ENCODE measurements around the gene MARCHF6.

DNA sequence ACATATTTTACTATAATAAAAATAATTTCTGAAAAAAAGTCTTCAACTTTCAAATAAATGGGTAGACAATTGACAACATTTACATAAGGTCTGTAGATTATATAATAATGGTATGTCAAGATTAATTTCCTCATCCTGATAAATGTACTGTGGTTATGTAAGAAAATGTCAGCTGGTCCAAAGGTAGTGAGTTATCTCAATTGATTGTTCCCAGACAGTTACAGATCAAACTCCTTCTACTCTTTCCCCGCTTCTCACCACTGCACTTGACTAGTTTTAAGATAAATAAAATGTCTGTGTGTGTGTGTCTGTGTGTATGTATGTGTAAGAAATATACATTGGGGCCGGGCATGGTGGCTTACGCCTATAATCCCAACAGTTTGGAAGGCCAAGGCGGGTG is 16.4 kb upstream of the MARCHF6 start:
- TF ChIP-seq, protein P1, sequence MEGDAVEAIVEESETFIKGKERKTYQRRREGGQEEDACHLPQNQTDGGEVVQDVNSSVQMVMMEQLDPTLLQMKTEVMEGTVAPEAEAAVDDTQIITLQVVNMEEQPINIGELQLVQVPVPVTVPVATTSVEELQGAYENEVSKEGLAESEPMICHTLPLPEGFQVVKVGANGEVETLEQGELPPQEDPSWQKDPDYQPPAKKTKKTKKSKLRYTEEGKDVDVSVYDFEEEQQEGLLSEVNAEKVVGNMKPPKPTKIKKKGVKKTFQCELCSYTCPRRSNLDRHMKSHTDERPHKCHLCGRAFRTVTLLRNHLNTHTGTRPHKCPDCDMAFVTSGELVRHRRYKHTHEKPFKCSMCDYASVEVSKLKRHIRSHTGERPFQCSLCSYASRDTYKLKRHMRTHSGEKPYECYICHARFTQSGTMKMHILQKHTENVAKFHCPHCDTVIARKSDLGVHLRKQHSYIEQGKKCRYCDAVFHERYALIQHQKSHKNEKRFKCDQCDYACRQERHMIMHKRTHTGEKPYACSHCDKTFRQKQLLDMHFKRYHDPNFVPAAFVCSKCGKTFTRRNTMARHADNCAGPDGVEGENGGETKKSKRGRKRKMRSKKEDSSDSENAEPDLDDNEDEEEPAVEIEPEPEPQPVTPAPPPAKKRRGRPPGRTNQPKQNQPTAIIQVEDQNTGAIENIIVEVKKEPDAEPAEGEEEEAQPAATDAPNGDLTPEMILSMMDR (IDR thresholded peaks at IDR 0.05): no peak
- TF ChIP-seq EZH2 (IDR thresholded peaks at IDR 0.05; ENCODE audit: borderline replicate concordance, insufficient read depth, low read depth, low read length, poor library complexity, severe bottlenecking): no peak
